ELR (cell line): ENCODE data around the gene PDZRN3.
A peak's percentile ranks its signal among the peaks of the same experiment; 100 is the strongest.

Source experiments
- DNase-seq: peaks from one replicate; pipeline ENCODE4 v3.0.0-alpha.2; 2015; ENCODE audit warnings: low read depth

Gene PDZRN3

DNA sequence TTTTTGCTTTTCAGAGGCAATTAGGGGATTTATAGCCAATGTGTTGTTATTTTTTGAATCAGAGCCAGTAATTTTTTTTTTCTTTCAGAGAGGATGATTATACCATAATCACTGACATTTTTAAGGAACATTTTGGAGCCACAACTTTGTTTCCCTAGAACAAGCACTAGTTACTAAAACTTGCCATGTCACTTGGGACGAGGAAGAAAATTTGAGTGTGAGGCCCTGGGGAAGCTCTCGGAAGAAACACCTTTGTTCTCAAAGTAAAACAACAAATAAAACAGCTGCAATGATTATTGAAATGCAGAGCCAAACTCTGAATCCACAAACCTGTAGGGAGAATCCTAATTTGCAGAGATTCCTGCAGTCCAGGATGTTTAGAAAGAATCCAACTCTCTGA lies 69.7 kb downstream of the PDZRN3 start:
- DNase-seq, result no peak

DNA sequence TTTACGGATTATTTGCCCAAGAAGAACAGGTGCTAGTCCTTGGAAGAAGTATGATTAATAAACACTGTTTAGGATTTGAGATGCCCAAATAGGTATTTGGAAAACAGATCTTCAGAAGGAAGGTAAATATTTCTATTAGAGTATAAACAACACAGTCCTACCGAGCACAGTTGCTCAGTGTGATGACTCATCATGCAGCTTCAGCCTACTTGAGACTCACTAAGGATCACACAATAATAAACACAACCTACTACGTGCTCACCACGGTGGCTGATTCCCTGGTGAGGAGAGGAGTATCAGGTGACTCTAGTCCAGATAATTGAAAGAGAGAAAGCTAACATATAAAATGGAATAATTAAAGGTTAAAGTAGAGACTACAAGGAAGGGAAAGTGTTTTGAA lies 72.0 kb downstream of the PDZRN3 start:
- DNase-seq, result peak; percentile 45

DNA sequence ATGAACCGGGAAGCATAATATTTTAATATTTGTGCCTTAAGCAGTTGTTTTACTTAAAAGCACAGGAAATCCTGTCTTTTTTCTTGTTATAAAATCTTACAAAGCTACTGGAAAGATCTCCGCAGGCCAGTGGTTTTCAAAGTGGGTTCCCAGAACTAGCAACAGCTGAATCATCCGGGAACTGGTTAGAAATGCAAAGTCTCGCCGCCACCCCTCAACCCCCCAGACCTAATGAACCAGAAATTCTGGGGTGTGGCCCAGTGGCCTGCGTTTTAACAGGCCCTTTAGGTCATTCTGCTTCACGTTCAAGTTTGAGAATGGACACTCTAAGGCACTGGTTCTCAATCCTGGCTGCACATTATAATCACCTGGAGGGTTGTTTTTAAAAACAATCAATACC lies 74.7 kb downstream of the PDZRN3 start:
- DNase-seq, result no peak

DNA sequence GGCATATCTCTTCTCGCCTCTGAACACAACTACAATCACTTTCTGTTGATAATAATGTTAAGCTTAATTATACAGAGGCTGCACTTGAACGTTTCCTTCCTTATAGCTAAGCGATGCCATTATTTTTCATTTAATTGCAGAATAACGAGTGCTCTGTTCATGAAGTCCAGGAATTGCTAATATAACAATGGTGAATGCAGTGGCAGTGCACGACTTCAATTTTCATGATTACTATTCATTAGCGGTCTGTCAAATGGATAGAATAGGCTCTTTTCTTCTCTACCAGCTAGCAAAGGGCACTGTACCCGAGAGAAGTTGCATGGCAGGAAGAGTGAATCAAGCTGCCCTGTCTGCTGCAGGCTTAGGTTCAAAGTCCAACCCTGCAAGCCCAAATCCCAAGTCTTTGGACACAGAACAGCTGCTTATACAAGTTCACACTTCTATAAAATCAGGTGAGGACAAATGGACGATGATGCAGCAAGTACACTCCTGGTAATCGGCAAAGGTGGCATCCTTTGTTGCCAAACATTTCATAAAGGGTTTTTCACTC lies 75.6 kb downstream of the PDZRN3 start:
- no peak for DNase-seq

DNA sequence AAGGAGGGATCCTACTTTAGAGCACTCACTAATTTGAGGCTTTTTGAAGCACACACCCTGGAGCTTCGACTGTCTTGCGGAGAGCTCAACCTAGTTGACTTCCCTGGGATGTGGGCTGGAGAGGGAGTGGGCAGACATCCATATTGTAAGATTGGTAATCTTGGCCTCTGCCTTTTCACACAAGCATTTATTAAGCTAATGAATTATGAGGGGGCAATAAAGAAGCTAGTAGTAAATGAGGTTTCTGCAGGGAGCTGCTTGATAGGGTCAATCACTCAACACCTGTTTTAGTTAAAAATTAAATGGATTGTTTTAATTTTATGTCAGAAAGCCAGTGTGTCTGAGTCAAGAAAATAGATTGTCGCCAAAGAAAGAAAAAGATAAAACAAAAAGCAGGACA lies 76.3 kb downstream of the PDZRN3 start:
- no peak for DNase-seq

DNA sequence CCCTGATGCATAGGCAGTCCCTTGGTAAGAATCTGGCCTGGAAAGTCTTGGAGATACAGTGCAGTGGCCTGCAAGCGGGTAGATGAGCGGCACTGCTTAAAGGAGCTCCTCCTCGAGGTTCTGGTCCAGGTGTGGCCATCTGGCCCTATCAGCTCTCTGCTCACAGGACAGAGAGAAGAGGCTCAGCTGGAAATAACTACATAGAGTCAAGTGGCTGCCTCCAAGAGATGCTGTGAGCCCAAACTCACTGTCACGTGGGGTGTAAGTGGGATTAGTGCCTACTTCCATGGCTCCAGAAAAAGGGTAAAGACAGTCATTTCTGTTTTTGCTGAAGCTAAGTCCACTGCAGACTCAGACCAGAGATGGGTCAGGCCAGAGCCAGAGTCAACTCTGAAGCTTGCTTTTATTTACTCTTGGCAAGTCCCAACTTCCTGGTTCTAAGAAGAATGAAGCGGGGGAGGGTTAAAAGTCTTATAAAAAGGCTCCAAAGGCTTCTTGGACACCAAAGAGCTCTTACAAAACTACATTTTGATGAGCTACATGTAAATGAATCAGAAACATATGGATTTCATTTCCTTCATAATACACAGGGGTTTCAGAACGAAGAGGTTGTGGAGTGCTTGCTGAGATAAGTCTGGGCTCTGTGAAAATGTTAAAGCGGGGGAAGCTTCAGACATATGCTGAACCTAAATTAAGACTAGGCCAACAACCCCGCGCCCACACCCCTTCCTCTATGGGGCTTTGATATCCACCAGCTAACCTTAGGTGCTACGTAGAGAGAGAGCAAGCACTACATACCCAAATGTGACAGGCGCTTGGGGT lies 77.1 kb downstream of the PDZRN3 start:
- DNase-seq, result peak; percentile 32

DNA sequence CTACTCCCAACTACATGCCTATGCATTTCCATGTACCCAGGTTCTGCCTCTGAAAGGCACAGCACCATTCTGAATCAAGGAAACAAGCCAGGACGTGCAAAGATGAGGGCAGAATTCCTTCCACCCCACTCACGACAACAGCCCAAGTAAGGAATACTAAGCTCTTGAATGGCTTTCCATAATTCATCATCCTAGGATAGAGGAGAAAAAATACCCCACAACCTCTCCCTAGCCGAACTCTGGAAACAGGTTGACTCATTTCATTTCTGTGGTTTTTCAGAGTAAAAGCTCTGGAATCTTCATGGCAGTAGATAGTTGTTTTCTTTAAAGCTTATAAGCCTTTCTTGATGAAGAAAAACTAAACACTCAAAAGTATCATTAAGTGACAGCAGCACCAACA lies 77.8 kb downstream of the PDZRN3 start:
- DNase-seq, result peak; percentile 68

DNA sequence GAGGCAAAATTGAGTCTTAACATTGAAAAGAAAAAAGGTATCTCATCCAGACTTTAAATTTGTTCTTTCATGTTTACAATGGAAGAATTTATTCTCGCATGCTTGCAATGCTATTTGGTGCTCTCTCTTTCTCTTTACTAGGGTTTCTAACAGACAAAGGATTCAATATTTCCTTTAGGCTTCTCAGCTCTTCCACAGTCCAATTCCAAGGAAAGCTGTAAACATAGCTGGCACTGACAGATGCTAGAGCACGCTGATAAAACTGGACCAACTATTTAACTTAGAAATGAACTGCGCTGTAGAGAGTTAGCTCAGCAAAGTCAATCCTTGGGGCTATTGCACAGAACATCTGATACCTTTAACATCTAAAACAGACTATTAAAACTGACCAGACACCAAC lies 81.3 kb downstream of the PDZRN3 start:
- no peak for DNase-seq

DNA sequence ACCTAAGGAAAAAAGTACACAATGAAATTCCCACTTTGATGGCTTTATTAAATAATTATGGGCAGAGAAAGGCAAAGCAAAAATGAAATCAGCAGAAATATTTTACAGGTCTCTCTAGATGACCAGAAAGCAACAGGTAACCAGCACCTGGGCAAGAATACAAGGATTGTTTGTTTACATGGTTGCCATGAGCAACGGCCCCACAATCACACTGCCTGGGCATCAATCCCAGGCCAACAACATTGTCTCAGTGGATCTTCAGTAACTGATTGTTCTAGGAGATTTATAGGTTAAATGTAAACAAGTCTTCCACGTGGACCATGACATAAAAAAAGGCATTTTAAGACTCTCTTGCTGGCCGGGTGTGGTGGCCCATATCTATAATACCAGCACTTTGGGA lies 82.6 kb downstream of the PDZRN3 start:
- DNase-seq, result no peak

DNA sequence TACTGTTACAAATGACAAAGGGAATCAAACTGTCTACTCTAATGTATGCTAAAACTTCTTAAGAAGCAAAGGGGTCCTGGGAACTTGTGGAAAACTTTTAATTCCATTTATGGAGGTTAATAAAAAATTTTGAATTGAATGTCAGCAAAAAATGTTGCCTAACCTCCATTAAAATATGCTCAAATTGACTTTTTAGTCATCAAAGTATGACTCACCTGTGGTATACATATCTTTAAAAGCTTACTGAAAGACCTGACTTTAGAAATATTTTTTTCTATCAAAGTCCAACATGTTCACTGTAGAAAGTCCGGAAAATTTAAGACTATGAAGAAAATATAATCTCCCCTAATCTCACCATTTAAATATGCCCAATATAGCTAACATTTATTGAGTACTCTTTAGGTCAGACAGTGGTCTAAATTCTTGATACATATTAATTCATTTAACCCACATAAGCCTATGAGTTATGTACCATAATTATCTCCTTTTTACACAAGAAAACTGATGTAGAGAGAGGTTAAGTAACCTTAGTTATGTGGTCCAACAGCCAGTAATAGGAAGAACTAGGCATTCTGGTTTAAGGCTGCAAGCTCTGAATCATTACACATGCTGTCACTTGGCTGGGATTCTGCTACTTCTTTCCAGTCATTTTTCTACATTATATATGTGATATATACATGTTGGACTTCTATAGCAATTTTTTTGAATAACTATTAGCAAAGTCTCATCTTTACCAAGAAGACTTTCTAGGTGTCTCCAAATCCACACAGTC lies 83.6 kb downstream of the PDZRN3 start:
- DNase-seq, result peak; percentile 36

DNA sequence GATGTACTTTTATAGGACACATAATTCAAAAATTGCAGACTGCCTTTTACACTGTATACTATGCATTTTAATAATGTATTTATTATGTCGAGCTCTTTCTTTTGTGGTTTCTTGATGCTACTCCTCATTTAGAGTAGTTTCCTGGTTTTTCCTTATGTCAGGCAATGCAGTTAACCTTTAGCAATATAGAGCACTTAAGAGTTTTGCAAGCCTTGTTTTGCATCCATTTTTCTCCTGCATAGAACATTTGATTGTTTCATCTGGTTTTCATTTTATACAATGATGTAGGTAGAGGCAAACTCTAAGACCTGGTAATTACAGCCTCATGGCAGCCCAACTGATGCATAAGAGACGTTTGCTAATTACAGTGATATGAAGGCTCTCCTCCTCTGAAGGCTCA lies 86.3 kb downstream of the PDZRN3 start:
- no peak for DNase-seq

DNA sequence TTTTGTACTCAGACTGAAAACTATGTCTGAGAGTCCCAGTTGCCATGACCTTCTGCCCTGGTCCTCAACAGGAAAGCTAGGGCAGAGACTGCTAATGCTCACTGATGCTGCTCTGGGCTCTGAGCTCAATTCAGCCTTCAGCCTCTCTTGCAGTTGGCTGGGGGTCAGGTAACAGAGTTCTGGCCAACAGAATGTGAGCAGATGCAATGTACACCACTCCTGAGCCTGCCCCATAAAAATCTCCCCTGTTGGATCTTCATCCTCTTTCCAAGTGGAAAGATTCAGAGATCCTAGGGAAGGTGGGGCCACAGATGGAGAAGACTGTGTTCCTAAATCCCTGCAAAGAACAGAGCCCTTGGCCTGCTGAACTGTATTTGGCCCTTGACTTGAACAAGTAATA lies 87.8 kb downstream of the PDZRN3 start:
- DNase-seq, result no peak

DNA sequence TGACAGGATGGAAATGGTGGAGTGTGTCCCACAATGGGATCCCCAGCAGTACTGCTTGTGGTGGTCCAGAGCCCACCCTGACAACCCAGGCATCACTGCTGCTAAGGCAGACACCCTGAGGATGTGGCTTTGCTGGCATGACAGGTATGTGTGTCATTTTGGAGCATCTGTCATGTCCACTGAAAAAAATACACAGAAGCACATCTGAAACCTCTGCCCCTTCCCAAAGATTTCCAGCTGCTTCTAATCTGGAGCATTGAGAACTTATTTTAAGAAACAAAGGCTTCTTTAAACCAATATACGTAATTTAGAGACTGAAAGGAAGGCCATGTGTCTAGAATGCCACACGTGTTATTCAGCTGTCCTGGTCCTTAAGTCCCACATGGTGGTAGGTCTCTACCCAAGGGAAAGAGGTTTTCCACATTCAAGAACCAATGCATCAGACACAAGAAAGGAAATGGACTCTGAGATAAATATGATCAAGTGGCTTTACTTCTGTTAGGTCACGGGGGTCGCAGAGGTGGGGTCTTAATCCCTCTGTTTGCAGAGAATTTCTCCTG lies 88.3 kb downstream of the PDZRN3 start:
- no peak for DNase-seq

DNA sequence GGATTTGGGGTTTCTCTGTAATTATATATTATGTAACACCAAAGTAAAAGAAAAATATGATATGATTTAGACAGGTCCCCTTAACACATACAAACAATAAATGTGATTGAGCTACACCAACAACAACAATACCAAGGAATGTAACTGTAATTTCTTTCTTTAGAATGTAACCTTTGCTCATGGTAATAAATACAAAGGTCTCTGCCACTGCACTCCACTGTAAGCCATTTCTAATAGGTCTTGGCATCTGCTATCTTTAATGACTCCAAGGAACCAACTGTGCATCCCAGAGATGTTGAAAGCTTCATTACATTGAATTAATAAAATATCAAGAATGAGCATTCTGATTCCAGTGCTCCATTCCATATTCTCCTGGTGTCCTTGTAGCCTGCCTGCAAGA lies 88.8 kb downstream of the PDZRN3 start:
- no peak for DNase-seq

DNA sequence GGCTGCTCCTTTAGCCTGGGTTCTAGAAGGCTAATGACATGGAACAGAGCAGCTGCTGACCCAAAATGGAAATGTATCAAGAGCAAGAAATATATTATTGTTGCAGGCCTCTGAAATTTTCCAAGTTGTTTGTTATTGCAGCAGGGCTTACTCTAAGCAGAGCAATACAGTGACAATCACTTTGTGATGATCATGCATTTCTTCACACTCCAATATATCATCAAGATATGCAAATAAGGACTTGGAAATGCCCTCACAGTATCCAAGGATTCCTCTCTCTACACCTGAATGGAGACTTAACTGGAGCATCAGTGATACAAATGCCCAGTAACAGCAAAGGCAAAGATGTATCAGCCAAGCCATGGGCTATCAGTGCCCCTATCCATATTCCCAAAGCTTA lies 89.6 kb downstream of the PDZRN3 start:
- no peak for DNase-seq

DNA sequence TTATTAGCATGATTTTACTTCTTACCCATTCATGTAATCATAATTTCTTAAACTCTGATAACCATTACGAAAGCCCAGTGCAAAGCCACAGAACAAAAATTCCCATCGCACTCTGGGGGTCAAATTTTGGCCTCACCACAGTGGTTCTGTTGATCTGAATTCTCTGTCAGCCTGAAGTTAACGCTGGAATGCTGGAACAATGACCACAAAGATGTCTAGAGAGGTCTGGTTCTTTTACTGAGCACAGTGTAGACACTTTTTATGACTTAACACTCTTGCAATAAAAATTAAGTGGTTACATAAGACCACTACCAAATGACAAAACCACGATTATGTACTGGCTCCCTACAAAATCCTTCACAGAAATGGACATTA lies 94.7 kb downstream of the PDZRN3 start:
- no peak for DNase-seq

DNA sequence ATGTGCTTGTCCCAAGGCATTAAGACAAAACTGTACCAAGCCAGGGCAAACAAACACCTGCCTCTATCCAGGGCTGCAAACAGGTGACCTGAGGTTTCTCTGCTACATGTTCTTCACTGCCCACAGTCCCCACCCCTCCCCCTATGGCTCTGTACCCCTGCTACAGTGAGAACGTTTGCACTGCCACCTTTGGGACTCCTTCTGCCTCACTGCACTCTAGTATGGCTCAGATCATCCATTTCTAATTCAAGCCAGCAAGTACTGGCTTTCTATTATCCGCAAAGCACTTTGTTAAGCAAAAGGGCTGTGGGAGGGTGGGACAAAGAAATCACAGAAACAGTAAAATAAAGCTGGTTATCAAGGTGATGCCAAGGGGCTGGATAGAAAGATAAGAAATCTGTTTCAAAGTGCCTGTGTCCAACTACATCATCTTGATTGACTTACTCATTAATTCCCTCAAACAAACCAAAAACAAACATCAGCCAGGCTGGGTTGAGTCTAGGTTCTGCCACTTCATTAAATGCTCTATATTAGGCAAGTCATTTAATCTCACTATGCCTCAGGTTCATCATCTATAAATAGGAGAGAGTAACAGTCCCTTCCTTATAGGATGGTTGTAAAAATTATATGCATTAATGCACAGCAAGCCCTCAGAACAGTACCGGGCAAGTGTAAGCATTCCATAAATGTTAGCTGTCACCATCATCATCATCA lies 95.3 kb downstream of the PDZRN3 start:
- no peak for DNase-seq

DNA sequence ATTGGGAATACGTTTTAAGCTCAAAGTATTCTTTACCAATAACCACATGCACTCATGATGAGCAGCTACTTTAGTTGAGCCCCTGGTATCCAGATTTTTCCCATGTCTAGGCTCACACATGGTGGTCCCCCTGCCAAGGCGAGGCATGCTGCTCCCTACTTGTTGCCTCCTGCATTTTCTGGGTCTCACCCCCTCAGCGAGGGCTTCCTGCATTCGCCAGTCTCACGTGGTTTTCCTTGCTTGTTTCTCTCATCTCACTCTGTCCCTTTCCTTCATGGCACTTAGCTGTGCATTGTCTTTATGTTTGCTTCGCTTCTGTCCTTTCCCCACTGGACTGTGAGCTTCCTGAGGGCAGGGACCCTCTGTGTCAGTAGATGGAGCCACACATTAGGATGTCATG lies 99.2 kb downstream of the PDZRN3 start:
- no peak for DNase-seq

DNA sequence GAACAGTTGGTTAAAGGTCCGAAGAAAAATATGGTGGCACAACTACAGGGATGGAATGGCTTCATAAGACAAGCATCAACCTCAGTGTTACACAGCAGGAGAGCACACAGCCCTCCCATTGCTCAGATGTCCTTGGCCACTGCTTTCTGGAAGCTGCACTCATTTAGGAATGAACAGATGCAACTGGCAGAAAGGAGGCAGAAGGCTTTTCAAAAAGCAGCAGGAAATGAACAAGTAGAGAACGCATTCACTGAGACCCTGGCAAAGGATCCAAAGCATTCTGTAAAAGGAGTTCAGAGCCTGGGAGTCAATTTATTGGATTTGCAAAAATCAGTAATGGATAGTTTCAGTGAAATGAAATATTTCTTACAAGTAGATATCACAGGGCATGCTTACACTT lies 101.1 kb downstream of the PDZRN3 start:
- DNase-seq, result no peak

DNA sequence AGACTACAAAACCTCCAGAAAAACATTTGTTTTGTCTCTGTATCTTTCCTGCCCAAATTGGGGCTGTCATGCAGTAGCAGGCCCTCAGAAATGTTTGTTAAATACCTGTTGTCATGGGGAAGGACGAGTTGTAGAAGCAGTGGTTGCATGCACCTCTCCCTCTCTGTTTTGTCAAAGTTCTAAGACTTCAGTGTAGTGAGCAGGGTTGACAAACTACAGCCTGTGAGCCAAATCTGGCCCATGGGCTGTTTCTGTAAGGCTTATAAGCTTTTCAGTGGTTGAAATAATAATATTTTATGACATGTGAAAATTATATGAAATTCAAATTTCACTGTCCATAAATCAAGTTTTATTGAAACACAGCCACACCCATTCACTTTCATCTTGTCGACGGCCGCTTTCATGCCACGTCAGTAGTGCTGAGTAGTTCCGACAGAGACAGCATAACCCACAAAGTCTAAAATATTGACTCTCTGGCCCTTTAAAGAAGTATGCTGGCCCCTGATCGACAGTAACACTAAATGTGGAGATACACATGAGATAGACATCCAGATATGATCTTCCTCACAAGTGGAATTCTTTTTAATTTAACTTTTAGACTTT lies 102.9 kb downstream of the PDZRN3 start:
- no peak for DNase-seq

DNA sequence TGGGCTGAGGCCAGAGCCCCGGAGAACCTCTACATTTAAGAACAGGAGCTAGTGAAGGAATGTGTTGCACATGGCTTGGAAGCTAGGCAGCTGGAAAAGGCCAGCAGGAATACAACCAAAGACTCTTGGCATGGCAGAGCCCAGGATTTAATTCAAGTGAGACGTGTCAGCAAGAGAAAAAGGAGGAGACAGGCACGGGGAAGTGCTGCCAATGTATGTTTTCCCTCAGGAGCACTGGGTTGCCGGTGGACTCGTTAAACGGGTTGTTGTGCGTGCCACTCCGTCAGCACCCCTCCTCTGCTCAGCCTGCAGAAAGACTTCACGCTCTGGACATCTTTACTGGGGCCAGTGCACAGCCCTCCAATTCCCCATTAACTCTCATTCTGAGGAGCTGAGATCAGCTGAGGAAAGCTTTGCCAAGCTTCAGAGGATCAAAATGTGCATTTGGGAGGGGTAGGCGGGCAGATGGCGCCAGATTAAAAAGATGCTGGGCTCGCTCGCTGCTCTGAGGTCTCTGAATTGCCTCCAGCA lies 103.7 kb downstream of the PDZRN3 start:
- no peak for DNase-seq

DNA sequence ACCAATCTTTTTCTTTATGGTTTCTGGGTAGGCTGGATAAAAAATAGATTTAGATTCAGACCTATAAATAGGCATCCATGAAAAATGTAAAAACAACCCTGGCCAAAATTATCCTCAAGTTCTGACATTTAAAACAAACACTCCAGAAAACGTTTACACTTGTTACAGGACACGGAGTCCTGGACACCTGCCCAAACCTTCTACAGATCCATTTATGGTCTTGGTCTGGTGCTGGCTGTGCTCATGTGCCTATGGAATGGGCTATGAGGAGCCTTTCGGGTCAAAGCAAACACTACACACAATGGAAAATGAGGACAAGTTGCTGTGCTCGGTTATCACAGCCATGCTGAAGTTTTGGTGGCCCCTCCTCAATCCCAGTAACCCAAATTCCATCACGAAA lies 108.1 kb downstream of the PDZRN3 start:
- DNase-seq, result no peak
